Measurements from ENCODE around the gene ACTR2.

GRCh38 chr2:65227020-65227455 lies 593 bp upstream of the ACTR2 start:
- no peak for TF ChIP-seq EP300 (IDR thresholded peaks at IDR 0.05; ENCODE audit: low read depth in 2 of 2, low read length in 2 of 2)
- TF ChIP-seq EP300 (CRISPR knock-in tag; IDR thresholded peaks at IDR 0.05; ENCODE audit: borderline replicate concordance) = no peak
- peak; percentile 72; the same call in 1 of the 2 replicates for TF ChIP-seq GFI1 (CRISPR knock-in tag; IDR thresholded peaks at IDR 0.05; ENCODE audit: borderline replicate concordance)
- TF ChIP-seq ZNF513 (CRISPR knock-in tag; conservative IDR thresholded peaks at IDR 0.05) = no peak
- no peak for TF ChIP-seq ZNF776 (CRISPR knock-in tag; IDR thresholded peaks at IDR 0.05)
- TF ChIP-seq CREM (IDR thresholded peaks at IDR 0.05) = no peak
- no peak for TF ChIP-seq CREM (CRISPR knock-in tag; IDR thresholded peaks at IDR 0.05)
- no peak for TF ChIP-seq CTCF (CRISPR knock-in tag; IDR thresholded peaks at IDR 0.05)

Measured in HepG2 (cell line).